Iris pigment epithelial cell (primary cell): ENCODE results near the gene ADGRL2.
"Not testable (repeated sequence)": the region's sequence is repeated elsewhere in the genome, so short reads cannot be mapped to it uniquely, and the experiment has no call there.

Experiments
- DNase-seq: peaks from one replicate; pipeline ENCODE4 v3.0.0-alpha.2; 2011; ENCODE audit warnings: low read depth

The ADGRL2 gene

GRCh38 chr1:81847063-81847462 is 46.3 kb downstream of the ADGRL2 start:
- DNase-seq = no peak

GRCh38 chr1:81848880-81849682 is 48.3 kb downstream of the ADGRL2 start:
- DNase-seq = no peak

- no peak for DNase-seq
These were observed 49.3 kb downstream of the ADGRL2 start for GRCh38 chr1:81850031-81850430.

- no peak for DNase-seq
These were observed 49.8 kb downstream of the ADGRL2 start for GRCh38 chr1:81850495-81850894.

- no peak for DNase-seq
These were observed 50.5 kb downstream of the ADGRL2 start for GRCh38 chr1:81851217-81851616.

GRCh38 chr1:81852961-81853360 is 52.2 kb downstream of the ADGRL2 start:
- DNase-seq = no peak

GRCh38 chr1:81867235-81867634 is 66.5 kb downstream of the ADGRL2 start:
- no peak for DNase-seq

- DNase-seq = no peak
These were observed 68.6 kb downstream of the ADGRL2 start for GRCh38 chr1:81869307-81869706.

GRCh38 chr1:81871091-81871490 is 70.4 kb downstream of the ADGRL2 start:
- DNase-seq = not testable (repeated sequence)

- no peak for DNase-seq
These were observed 73.2 kb downstream of the ADGRL2 start for GRCh38 chr1:81873946-81874345.

GRCh38 chr1:81874461-81874860 is 73.7 kb downstream of the ADGRL2 start:
- no peak for DNase-seq

GRCh38 chr1:81874940-81875339 is 74.2 kb downstream of the ADGRL2 start:
- DNase-seq = no peak

- DNase-seq = peak; percentile 67
These were observed 76.4 kb downstream of the ADGRL2 start for GRCh38 chr1:81876901-81877733.

- DNase-seq = no peak
These were observed 77.2 kb downstream of the ADGRL2 start for GRCh38 chr1:81877940-81878339.

GRCh38 chr1:81878538-81878937 is 77.8 kb downstream of the ADGRL2 start:
- DNase-seq = no peak

GRCh38 chr1:81880781-81881180 is 80.0 kb downstream of the ADGRL2 start:
- DNase-seq = peak; percentile 32

GRCh38 chr1:81885291-81885690 is 84.6 kb downstream of the ADGRL2 start:
- DNase-seq = no peak

- DNase-seq = not testable (repeated sequence)
These were observed 85.6 kb downstream of the ADGRL2 start for GRCh38 chr1:81886292-81886691.

- DNase-seq = no peak
These were observed 86.8 kb downstream of the ADGRL2 start for GRCh38 chr1:81887421-81888144.

- no peak for DNase-seq
These were observed 88.4 kb downstream of the ADGRL2 start for GRCh38 chr1:81889166-81889565.

GRCh38 chr1:81894867-81895266 is 94.1 kb downstream of the ADGRL2 start:
- DNase-seq = peak; percentile 37

- DNase-seq = no peak
These were observed 98.6 kb downstream of the ADGRL2 start for GRCh38 chr1:81899214-81899821.
